ENCODE results near the gene UTS2R.

DNA sequence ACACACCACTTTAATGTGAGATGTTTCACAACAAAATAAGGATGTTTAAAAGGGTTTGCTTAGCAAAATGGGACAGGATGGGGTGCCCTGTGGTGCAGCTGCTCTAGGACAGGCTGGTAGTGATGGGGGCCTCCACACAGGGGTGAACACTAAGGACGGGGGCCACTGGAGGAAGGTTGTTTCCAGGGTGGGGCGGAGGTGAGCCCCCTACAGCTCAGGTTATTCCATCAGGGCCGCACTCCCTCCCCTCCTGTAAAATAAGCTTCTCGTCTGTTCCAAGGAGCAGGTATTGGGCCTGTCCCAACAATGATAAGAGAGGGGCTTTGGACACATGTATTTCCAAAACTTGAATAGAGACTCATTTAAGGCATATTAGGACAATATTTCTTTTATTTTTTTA is 44.7 kb downstream of the UTS2R start:
- no peak for TF ChIP-seq RCOR1 (IDR thresholded peaks at IDR 0.05; ENCODE audit: low read length)
- TF ChIP-seq JUND (IDR thresholded peaks at IDR 0.05) = no peak
- TF ChIP-seq YY1 (IDR thresholded peaks at IDR 0.05; ENCODE audit: low read depth) = no peak
- TF ChIP-seq, protein P1, sequence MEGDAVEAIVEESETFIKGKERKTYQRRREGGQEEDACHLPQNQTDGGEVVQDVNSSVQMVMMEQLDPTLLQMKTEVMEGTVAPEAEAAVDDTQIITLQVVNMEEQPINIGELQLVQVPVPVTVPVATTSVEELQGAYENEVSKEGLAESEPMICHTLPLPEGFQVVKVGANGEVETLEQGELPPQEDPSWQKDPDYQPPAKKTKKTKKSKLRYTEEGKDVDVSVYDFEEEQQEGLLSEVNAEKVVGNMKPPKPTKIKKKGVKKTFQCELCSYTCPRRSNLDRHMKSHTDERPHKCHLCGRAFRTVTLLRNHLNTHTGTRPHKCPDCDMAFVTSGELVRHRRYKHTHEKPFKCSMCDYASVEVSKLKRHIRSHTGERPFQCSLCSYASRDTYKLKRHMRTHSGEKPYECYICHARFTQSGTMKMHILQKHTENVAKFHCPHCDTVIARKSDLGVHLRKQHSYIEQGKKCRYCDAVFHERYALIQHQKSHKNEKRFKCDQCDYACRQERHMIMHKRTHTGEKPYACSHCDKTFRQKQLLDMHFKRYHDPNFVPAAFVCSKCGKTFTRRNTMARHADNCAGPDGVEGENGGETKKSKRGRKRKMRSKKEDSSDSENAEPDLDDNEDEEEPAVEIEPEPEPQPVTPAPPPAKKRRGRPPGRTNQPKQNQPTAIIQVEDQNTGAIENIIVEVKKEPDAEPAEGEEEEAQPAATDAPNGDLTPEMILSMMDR (IDR thresholded peaks at IDR 0.05) = no peak
- TF ChIP-seq SIN3A (IDR thresholded peaks at IDR 0.05; ENCODE audit: borderline replicate concordance, low read depth, low read length) = no peak
- no peak for TF ChIP-seq GATA2 (CRISPR knock-in tag; IDR thresholded peaks at IDR 0.05)
- no peak for TF ChIP-seq CHD2 (IDR thresholded peaks at IDR 0.05; ENCODE audit: low read length, partially characterized antibody)
